Activated CD4-positive, alpha-beta T cell treated with anti-CD3 and anti-CD28 coated beads, Interleukin-2, amount 10 ng/mL, durations not matched to agents 7 days and 5 days (primary cell): ENCODE data around the gene NEXMIF. TPM values are rescaled to one million over a fixed set of nuclear protein-coding genes. Genes with fewer than 3 reads are reported as not detected.
"Not testable (repeated sequence)": the region's sequence is repeated elsewhere in the genome, so short reads cannot be mapped to it uniquely, and the experiment has no call there.

ENCODE experiments used
- CTCF ChIA-PET: fragments of 350-600 bp; sonication (Branson Sonifier 250); formaldehyde crosslinking; loops from one replicate; lab custom pipeline; 2021; ENCODE audit warnings: antibody characterized with exemption; lab: Charles Lee
- POLR2A ChIA-PET: fragments of 350-600 bp; sonication (Branson Sonifier 250); formaldehyde crosslinking; loops from one replicate; lab custom pipeline; 2021; ENCODE audit warnings: antibody characterized with exemption; lab: Charles Lee
- DNase-seq: peaks from one replicate; pipeline ENCODE4 v3.0.0-alpha.2; 2020
- H3K27ac Mint-ChIP-seq: one replicate; pipeline ENCODE4 v1.8.0; 2021; ENCODE audit warnings: mild to moderate bottlenecking, moderate library complexity, mixed read lengths
- H3K27me3 Mint-ChIP-seq: one replicate; pipeline ENCODE4 v1.8.0; 2021; ENCODE audit warnings: mixed read lengths
- H3K36me3 Mint-ChIP-seq: one replicate; pipeline ENCODE4 v1.8.0; 2021; ENCODE audit warnings: low read depth, mixed read lengths
- H3K4me1 Mint-ChIP-seq: one replicate; pipeline ENCODE4 v1.8.0; 2021; ENCODE audit warnings: mixed read lengths
- H3K4me3 Mint-ChIP-seq: one replicate; pipeline ENCODE4 v1.8.0; 2021; ENCODE audit warnings: mild to moderate bottlenecking, moderate library complexity, mixed read lengths
- H3K9me3 Mint-ChIP-seq: one replicate; pipeline ENCODE4 v1.8.0; 2021; ENCODE audit warnings: mixed read lengths
- total RNA-seq, 2 experiments: library from RNA; stranded (reverse); gene quantifications; one replicate each; pipeline ENCODE4 v1.2.3, GENCODE V29; 2021

The NEXMIF gene
- total RNA-seq, 2 experiments from 2014 or later, result 0.52 to 0.56 TPM

DNA sequence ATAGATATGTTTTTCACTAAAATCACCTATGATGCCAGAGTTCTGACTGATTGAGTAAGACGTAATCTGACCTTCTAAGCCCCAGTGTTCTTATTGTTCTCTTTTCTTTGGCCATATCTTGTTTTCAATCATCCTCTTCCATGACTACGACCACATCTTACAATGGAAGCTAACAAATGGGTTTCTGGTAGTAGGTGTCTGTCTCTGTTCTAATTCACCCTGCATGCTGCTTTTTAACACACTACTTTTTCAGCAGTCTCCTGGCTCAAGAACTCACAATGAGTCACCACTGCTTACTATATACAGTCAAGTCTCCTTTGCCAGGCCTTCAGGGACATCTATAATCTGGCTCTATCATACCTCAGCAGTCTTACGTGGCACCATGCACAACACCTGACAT is 146.1 kb downstream of the NEXMIF start:
- H3K27me3 Mint-ChIP-seq, result no peaks in the 10 kb centered on the region
- ChIA-PET POLR2A (no interaction called here), CTCF (no interaction called here)

GRCh38 chrX:74774988-74775387 is 150.3 kb downstream of the NEXMIF start:
- DNase-seq, result no peak
- no peaks in the 10 kb centered on the region for H3K36me3 Mint-ChIP-seq
- no peaks in the 10 kb centered on the region for H3K9me3 Mint-ChIP-seq
- no peak overlapping the region for H3K27ac Mint-ChIP-seq
- no peak overlapping the region for H3K4me3 Mint-ChIP-seq
- no peaks in the 10 kb centered on the region for H3K4me1 Mint-ChIP-seq
- POLR2A ChIA-PET, result no interaction called here
- CTCF ChIA-PET, result no interaction called here
- H3K27me3 Mint-ChIP-seq, result no peaks in the 10 kb centered on the region

More for the DNA sequence above, 146.1 kb downstream of the NEXMIF start:
- H3K4me3 Mint-ChIP-seq, result no peak overlapping the region
- no peaks in the 10 kb centered on the region for H3K4me1 Mint-ChIP-seq
- H3K36me3 Mint-ChIP-seq, result no peaks in the 10 kb centered on the region
- DNase-seq, result no peak
- no peak overlapping the region for H3K27ac Mint-ChIP-seq
- no peaks in the 10 kb centered on the region for H3K9me3 Mint-ChIP-seq

DNA sequence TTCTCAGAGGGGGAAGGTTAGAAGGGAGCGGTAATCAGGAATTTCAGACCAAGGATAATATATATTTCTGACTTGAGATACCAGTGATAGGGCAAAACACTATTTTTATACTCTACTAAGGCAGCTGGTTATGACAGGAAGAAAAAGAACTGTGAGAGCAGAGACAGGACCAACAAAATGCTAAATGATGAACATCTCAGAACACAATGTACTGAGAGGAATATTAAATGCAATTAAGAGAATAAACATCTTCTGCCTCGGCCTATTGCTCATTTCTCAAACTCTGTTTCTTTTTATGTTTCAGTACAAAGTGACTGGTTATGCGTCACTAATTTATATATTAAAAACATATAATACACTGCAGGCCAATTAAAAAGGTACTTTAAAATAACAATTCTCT is 188.8 kb downstream of the NEXMIF start:
- H3K36me3 Mint-ChIP-seq, result no peaks in the 10 kb centered on the region
- CTCF ChIA-PET, result no interaction called here
- no peak overlapping the region for H3K27ac Mint-ChIP-seq
- H3K4me1 Mint-ChIP-seq, result no peaks in the 10 kb centered on the region
- H3K9me3 Mint-ChIP-seq, result no peaks in the 10 kb centered on the region
- H3K4me3 Mint-ChIP-seq, result no peak overlapping the region
- POLR2A ChIA-PET, result no interaction called here
- no peak for DNase-seq
- H3K27me3 Mint-ChIP-seq, result no peaks in the 10 kb centered on the region

GRCh38 chrX:74705269-74705668 is 220.0 kb downstream of the NEXMIF start:
- Mint-ChIP-seq H3K27ac (no peak overlapping the region), H3K9me3 (no peaks in the 10 kb centered on the region), H3K4me3 (no peak overlapping the region), H3K36me3 (no peaks in the 10 kb centered on the region), H3K4me1 (no peaks in the 10 kb centered on the region), H3K27me3 (no peaks in the 10 kb centered on the region)
- CTCF ChIA-PET, result no interaction called here
- no peak for DNase-seq
- POLR2A ChIA-PET, result no interaction called here

DNA sequence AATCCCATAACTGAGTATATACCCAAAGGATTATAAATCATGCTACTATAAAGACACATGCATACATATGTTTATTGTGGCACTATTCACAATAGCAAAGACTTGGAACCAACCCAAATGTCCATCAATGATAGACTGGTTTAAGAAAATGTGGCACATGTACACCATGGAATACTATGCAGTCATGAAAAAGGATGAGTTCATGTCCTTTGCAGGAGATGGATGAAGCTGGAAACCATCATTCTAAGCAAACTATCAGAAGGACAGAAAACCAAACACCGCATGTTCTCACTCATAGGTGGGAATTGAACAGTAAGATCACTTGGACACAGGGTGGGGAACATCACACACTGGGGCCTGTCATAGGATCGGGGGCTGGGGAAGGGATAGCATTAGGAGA is 223.9 kb downstream of the NEXMIF start:
- H3K27ac Mint-ChIP-seq, H3K9me3 Mint-ChIP-seq, H3K36me3 Mint-ChIP-seq, POLR2A ChIA-PET, H3K4me1 Mint-ChIP-seq, H3K27me3 Mint-ChIP-seq, DNase-seq, CTCF ChIA-PET, H3K4me3 Mint-ChIP-seq: not testable (repeated sequence)

DNA sequence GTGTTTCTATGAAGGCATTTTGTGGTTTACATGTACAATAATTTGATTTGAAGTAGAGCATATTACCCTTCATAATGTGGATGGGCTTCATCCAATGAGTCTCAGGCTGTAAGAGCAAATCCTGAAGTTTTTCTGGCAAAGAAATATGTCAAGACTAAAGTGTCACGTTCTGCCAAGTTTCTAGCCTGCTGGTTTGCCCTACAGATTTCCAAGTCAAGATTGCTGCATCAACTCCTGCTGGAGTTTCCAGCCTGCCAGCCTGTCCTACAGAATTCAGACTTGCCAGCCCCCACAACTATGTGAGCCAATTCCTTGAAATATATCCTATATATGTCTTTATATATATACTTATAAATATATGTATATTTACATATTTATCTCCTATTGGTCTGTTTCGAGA is 240.8 kb downstream of the NEXMIF start:
- ChIA-PET CTCF (no interaction called here), POLR2A (no interaction called here)
- no peaks in the 10 kb centered on the region for H3K4me1 Mint-ChIP-seq
- no peaks in the 10 kb centered on the region for H3K9me3 Mint-ChIP-seq
- H3K4me3 Mint-ChIP-seq, result no peak overlapping the region
- H3K27ac Mint-ChIP-seq, result no peak overlapping the region
- H3K27me3 Mint-ChIP-seq, result no peaks in the 10 kb centered on the region
- no peak for DNase-seq
- no peaks in the 10 kb centered on the region for H3K36me3 Mint-ChIP-seq

Other genes with a start within 250 kb of the NEXMIF start
- gene ABCB7, start 230.8 kb upstream of the NEXMIF start, total RNA-seq, result 10 to 100 TPM; 22.9 to 26.7 TPM